Keratinocyte (primary cell): Measurements from ENCODE around the gene NFATC1. TPM values are rescaled to one million over a fixed set of nuclear protein-coding genes. Genes with fewer than 3 reads are reported as not detected.

ENCODE experiments used
- DNase-seq: peaks from one replicate; pipeline ENCODE4 v3.0.0-alpha.2; 2011; ENCODE audit warnings: low read depth, missing footprints, low spot score
- FAIRE-seq: peaks from 2 replicates; lab custom pipeline; 2011; peaks lifted over from hg19 to GRCh38; lab: Jason Lieb, UNC
- H2AFZ ChIP-seq: 2 replicates; pipeline ENCODE4 v1.6.0; 2012; ENCODE audit warnings: low read length, control low read depth, inconsistent platforms; ENCODE audit not compliant: control insufficient read depth
- H3K27ac ChIP-seq: 2 replicates; pipeline ENCODE4 v1.5.1; 2011; ENCODE audit warnings: low read length; ENCODE audit not compliant: control insufficient read depth, insufficient read depth
- H3K27me3 ChIP-seq: 3 replicates; pipeline ENCODE4 v1.6.0; 2011; ENCODE audit warnings: low read length; ENCODE audit not compliant: control insufficient read depth, insufficient read depth; ENCODE audit errors: extremely low read depth
- H3K36me3 ChIP-seq, 2 experiments: 2 replicates in 1 of 2; 3 replicates in 1 of 2; pipeline ENCODE4 v1.5.1; 2011; ENCODE audit warnings: low read length in 2 of 2, mild to moderate bottlenecking in 1 of 2; ENCODE audit not compliant: control insufficient read depth in 2 of 2, insufficient read depth in 2 of 2; ENCODE audit errors: extremely low read depth in 1 of 2
- H3K4me1 ChIP-seq: 3 replicates; pipeline ENCODE4 v1.5.1; 2011; ENCODE audit warnings: low read length; ENCODE audit not compliant: control insufficient read depth, insufficient read depth; ENCODE audit errors: extremely low read depth
- H3K4me2 ChIP-seq: 3 replicates; pipeline ENCODE4 v1.6.0; 2011; ENCODE audit warnings: low read depth, low read length; ENCODE audit not compliant: control insufficient read depth, insufficient read depth; ENCODE audit errors: extremely low read depth
- H3K4me3 ChIP-seq, 3 experiments: fragments of 200-600 bp in 1 of 3; sonication (generic) in 1 of 3; 2 replicates in 2 of 3; 3 replicates in 1 of 3; pipeline ENCODE4 v1.5.1; 2011 to 2016; ENCODE audit warnings: low read length in 3 of 3, mild to moderate bottlenecking in 3 of 3, control low read depth in 2 of 3, inconsistent platforms in 1 of 3, low read depth in 1 of 3, mixed read lengths in 1 of 3, mixed run types in 1 of 3, moderate library complexity in 1 of 3; ENCODE audit not compliant: control insufficient read depth in 2 of 3, insufficient read depth in 2 of 3; ENCODE audit errors: extremely low read depth in 1 of 3
- H3K79me2 ChIP-seq: 2 replicates; pipeline ENCODE4 v1.6.0; 2012; ENCODE audit warnings: low read length; ENCODE audit not compliant: control insufficient read depth, insufficient read depth
- H3K9ac ChIP-seq: 3 replicates; pipeline ENCODE4 v1.6.0; 2011; ENCODE audit warnings: low read length; ENCODE audit not compliant: control insufficient read depth, insufficient read depth; ENCODE audit errors: extremely low read depth
- H3K9me1 ChIP-seq: 3 replicates; pipeline ENCODE4 v1.6.0; 2011; ENCODE audit warnings: low read length; ENCODE audit not compliant: control insufficient read depth, insufficient read depth; ENCODE audit errors: extremely low read depth
- H3K9me3 ChIP-seq: 2 replicates; pipeline ENCODE4 v1.5.1; 2012; ENCODE audit warnings: low read depth, low read length; ENCODE audit not compliant: control insufficient read depth
- H4K20me1 ChIP-seq: 3 replicates; pipeline ENCODE4 v1.6.0; 2011; ENCODE audit warnings: low read length; ENCODE audit not compliant: control insufficient read depth, insufficient read depth; ENCODE audit errors: extremely low read depth
- EZH2 ChIP-seq: IDR thresholded peaks from one replicate; pipeline ENCODE4 v1.6.1; 2012; ENCODE audit warnings: inconsistent platforms, mild to moderate bottlenecking, low read length, moderate library complexity
- dilution Hi-C: fragments of 300-500 bp; cut with MboI; formaldehyde crosslinking; loops from one replicate; pipeline ENCODE4 v1.7.0; 2020; ENCODE audit warnings: low sequenced_read_pairs; ENCODE audit not compliant: extremely low pct_ligation_motif_present
- polyA plus RNA-seq, 5 experiments: library from polyadenylated mRNA; depleted of rRNA in 3 of 5; stranded (reverse) in 3 of 5; stranded (forward) in 1 of 5; unstranded in 1 of 5; fragments of >200 nt; gene quantifications; 1 replicate in 1 of 5; 2 replicates in 3 of 5; 3 replicates in 1 of 5; pipeline versions ENCODE4 v1.2.1 to v1.2.3, GENCODE V29; 2011 to 2012; ENCODE audit warnings: missing spikeins in 2 of 5, low read depth in 1 of 5, low replicate concordance in 1 of 5
- TF ChIP-seq, protein P1 (sequence below), 3 experiments: IDR thresholded peaks in 1 of 3; conservative IDR thresholded peaks in 1 of 3; optimal IDR thresholded peaks in 1 of 3; 2 replicates in 2 of 3; 3 replicates in 1 of 3; pipeline versions ENCODE3 to v1.5.1; 2011; ENCODE audit warnings: low read length in 3 of 3, mild to moderate bottlenecking in 3 of 3, moderate library complexity in 2 of 3, control low read depth in 1 of 3, inconsistent platforms in 1 of 3; ENCODE audit not compliant: insufficient read depth in 2 of 3; ENCODE audit errors: extremely low read depth in 1 of 3

Gene NFATC1
- polyA plus RNA-seq, 1 donor (not counting 4 experiments of a cell fraction or from before 2014, with no cell fraction given): 0.77 TPM

DNA sequence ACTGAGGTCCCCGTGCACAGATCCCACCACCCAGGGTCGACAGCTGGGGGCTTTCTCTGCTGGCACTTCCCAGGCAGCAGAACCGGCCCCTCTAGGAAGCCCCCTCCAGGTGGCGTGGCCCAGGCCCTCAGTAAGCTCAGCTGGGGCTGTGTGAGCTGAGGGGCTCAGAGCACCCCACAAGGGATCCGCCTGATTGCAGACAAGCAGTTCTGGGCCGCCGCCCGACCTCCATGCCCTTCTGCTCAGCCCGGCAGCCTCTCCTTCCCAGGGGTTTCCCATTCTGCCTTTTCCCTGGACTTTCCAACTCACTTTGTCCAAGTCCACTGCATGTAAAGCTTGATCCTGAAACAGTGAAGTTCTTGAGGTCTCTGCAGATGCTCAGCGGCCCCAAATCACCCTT is 76.4 kb downstream of the NFATC1 start:
- dilution Hi-C loops: no loop called here
- Histone ChIP-seq H3K4me2 (no peak overlapping the region), H3K9me3 (peaks cover 6% of the 10 kb centered on the region), H3K9ac (no peak overlapping the region), H3K9me1 (no peaks in the 10 kb centered on the region), H3K79me2 (no peaks in the 10 kb centered on the region), H3K27ac (no peak overlapping the region), H2AFZ (no peak overlapping the region), H3K36me3 (no peaks in the 10 kb centered on the region), H3K27me3 (peaks cover 17% of the 10 kb centered on the region), H3K4me3 (no peak overlapping the region), H3K4me1 (no peaks in the 10 kb centered on the region), H4K20me1 (no peaks in the 10 kb centered on the region)
- TF ChIP-seq, protein P1, sequence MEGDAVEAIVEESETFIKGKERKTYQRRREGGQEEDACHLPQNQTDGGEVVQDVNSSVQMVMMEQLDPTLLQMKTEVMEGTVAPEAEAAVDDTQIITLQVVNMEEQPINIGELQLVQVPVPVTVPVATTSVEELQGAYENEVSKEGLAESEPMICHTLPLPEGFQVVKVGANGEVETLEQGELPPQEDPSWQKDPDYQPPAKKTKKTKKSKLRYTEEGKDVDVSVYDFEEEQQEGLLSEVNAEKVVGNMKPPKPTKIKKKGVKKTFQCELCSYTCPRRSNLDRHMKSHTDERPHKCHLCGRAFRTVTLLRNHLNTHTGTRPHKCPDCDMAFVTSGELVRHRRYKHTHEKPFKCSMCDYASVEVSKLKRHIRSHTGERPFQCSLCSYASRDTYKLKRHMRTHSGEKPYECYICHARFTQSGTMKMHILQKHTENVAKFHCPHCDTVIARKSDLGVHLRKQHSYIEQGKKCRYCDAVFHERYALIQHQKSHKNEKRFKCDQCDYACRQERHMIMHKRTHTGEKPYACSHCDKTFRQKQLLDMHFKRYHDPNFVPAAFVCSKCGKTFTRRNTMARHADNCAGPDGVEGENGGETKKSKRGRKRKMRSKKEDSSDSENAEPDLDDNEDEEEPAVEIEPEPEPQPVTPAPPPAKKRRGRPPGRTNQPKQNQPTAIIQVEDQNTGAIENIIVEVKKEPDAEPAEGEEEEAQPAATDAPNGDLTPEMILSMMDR (optimal IDR thresholded peaks at IDR 0.05 in 1 of 3, IDR thresholded peaks at IDR 0.05 in 1 of 3, conservative IDR thresholded peaks at IDR 0.05 in 1 of 3; ENCODE audit: extremely low read depth in 1 of 3, insufficient read depth in 2 of 3, low read length in 3 of 3): no peak
- no peak for TF ChIP-seq EZH2
- DNase-seq: no peak
- FAIRE-seq: no peak

DNA sequence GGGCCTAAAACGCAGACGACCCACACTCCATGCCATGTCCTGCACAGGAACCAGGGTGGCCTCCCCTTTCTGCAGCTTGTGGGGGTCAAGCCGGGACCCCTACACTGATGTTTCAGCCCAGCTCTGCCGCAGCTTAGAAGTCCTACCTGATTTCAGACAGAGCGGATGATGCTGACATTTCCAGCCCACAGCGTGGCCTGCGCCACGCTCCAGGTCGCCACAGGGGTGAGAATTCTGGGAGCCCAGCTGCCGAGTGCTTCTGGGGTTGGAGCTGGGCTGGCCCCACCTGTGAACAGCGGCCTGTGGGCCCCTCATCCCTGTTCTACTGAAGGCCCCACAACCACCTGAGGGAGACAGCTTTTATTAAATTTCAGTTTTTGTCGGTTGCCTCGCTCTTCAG is 77.2 kb downstream of the NFATC1 start:
- DNase-seq (no peak), FAIRE-seq (no peak)
- Histone ChIP-seq H3K36me3 (no peaks in the 10 kb centered on the region), H3K9me3 (peaks cover 6% of the 10 kb centered on the region), H3K79me2 (no peaks in the 10 kb centered on the region), H3K27me3 (peaks cover 17% of the 10 kb centered on the region), H3K4me2 (no peak overlapping the region), H2AFZ (no peak overlapping the region), H3K9me1 (no peaks in the 10 kb centered on the region), H3K9ac (no peak overlapping the region), H4K20me1 (no peaks in the 10 kb centered on the region), H3K4me1 (no peaks in the 10 kb centered on the region), H3K27ac (no peak overlapping the region), H3K4me3 (no peak overlapping the region)
- TF ChIP-seq, protein P1 (optimal IDR thresholded peaks at IDR 0.05 in 1 of 3, IDR thresholded peaks at IDR 0.05 in 1 of 3, conservative IDR thresholded peaks at IDR 0.05 in 1 of 3; ENCODE audit: extremely low read depth in 1 of 3, insufficient read depth in 2 of 3, low read length in 3 of 3): no peak
- TF ChIP-seq EZH2: no peak
- dilution Hi-C loops: no loop called here
